GM10847 (cell line): ENCODE data around the gene LENEP.

ENCODE experiments used
- POLR2A ChIP-seq: IDR thresholded peaks from 2 replicates; pipeline ENCODE4 v1.6.1; 2011; ENCODE audit not compliant: insufficient read length; ENCODE audit errors: extremely low read depth

LENEP gene

GRCh38 chr1:155009742-155010141 lies 16.4 kb downstream of the LENEP start:
- no peak for TF ChIP-seq POLR2A

GRCh38 chr1:155010211-155010918 lies 17.0 kb downstream of the LENEP start:
- no peak for TF ChIP-seq POLR2A

GRCh38 chr1:155011004-155011416 lies 17.6 kb downstream of the LENEP start:
- TF ChIP-seq POLR2A, result no peak

- no peak for TF ChIP-seq POLR2A
Observed at GRCh38 chr1:155011437-155012025, 18.1 kb downstream of the LENEP start.

- no peak for TF ChIP-seq POLR2A
Observed at GRCh38 chr1:155012026-155012546, 18.7 kb downstream of the LENEP start.

- TF ChIP-seq POLR2A, result no peak
Observed at GRCh38 chr1:155012776-155013602, 19.6 kb downstream of the LENEP start.

- TF ChIP-seq POLR2A, result no peak
Observed at GRCh38 chr1:155013632-155014031, 20.2 kb downstream of the LENEP start.

- no peak for TF ChIP-seq POLR2A
Observed at GRCh38 chr1:155014709-155015508, 21.5 kb downstream of the LENEP start.

GRCh38 chr1:155015527-155016230 lies 22.3 kb downstream of the LENEP start:
- TF ChIP-seq POLR2A, result no peak

GRCh38 chr1:155016231-155016831 lies 22.9 kb downstream of the LENEP start:
- TF ChIP-seq POLR2A, result no peak

- no peak for TF ChIP-seq POLR2A
Observed at GRCh38 chr1:155017041-155017945, 23.9 kb downstream of the LENEP start.

GRCh38 chr1:155017946-155018316 lies 24.5 kb downstream of the LENEP start:
- no peak for TF ChIP-seq POLR2A
